HEK293T (cell line): ENCODE measurements around the gene SNAP23.

ENCODE experiments used
- SP1 ChIP-seq: fragments of 450-650 bp; IDR thresholded peaks from 2 replicates; pipeline ENCODE4 v1.6.1; 2017
- ZNF384 ChIP-seq: fragments of 450-650 bp; IDR thresholded peaks from 2 replicates; pipeline ENCODE4 v1.6.1; 2016

- TF ChIP-seq SP1 (no peak), ZNF384 (no peak)
Measured at GRCh38 chr15:42547918-42548248, 52.4 kb downstream of the SNAP23 start.
